HepG2 (cell line): ENCODE measurements around the gene HEATR5B.

Experiments used
- CHD2 ChIP-seq: IDR thresholded peaks from 2 replicates; pipeline ENCODE4 v1.6.1; 2011; ENCODE audit warnings: low read depth, low read length, improper control_type of control experiment
- CREB1 ChIP-seq, 2 experiments: fragments of 450-650 bp in 1 of 2; IDR thresholded peaks; 2 replicates each; pipeline ENCODE4 v1.6.1; 2016 to 2017; ENCODE audit warnings: control low read depth in 1 of 2, mild to moderate bottlenecking in 1 of 2, missing compliant biosample characterization in 1 of 2, missing genetic modification characterization in 1 of 2
- HDAC2 ChIP-seq: sonication (generic); formaldehyde crosslinking; IDR thresholded peaks from 2 replicates; pipeline ENCODE4 v1.4.0; 2020; ENCODE audit warnings: missing genetic modification reagents
- HNRNPK ChIP-seq: fragments of 200-400 bp; formaldehyde crosslinking; IDR thresholded peaks from 2 replicates; pipeline ENCODE4 v1.6.1; 2018; ENCODE audit warnings: low read length, low read depth, moderate library complexity, mild to moderate bottlenecking; ENCODE audit not compliant: poor library complexity, severe bottlenecking
- MAFG ChIP-seq: sonication (generic); formaldehyde crosslinking; IDR thresholded peaks from 2 replicates; pipeline ENCODE4 v1.5.1; 2020; ENCODE audit warnings: mild to moderate bottlenecking, missing genetic modification reagents
- MYNN ChIP-seq: sonication (generic); formaldehyde crosslinking; IDR thresholded peaks from 2 replicates; pipeline ENCODE4 v1.4.0; 2020; ENCODE audit warnings: mild to moderate bottlenecking, low read depth, missing genetic modification reagents
- SRSF9 ChIP-seq: fragments of 200-400 bp; formaldehyde crosslinking; IDR thresholded peaks from 2 replicates; pipeline ENCODE4 v1.6.1; 2018; ENCODE audit warnings: borderline replicate concordance, mild to moderate bottlenecking, low read depth, low read length; ENCODE audit not compliant: insufficient read depth, poor library complexity, severe bottlenecking
- TEAD2 ChIP-seq: sonication (generic); formaldehyde crosslinking; IDR thresholded peaks from 2 replicates; pipeline ENCODE4 v1.9.0; 2021; ENCODE audit warnings: missing genetic modification reagents
- ZKSCAN1 ChIP-seq: fragments of 150-350 bp; IDR thresholded peaks from 2 replicates; pipeline ENCODE4 v1.6.1; 2014; ENCODE audit warnings: low read length
- ZNF274 ChIP-seq: sonication (generic); formaldehyde crosslinking; IDR thresholded peaks from 2 replicates; pipeline ENCODE4 v1.5.1; 2020; ENCODE audit warnings: mild to moderate bottlenecking, missing genetic modification reagents
- ZNF354B ChIP-seq: sonication (generic); formaldehyde crosslinking; IDR thresholded peaks from 2 replicates; pipeline ENCODE4 v1.8.0; 2022; ENCODE audit warnings: mild to moderate bottlenecking, missing genetic modification reagents
- ZNF775 ChIP-seq: sonication (generic); formaldehyde crosslinking; IDR thresholded peaks from 2 replicates; pipeline ENCODE4 v1.4.0; 2020; ENCODE audit warnings: missing genetic modification reagents, mild to moderate bottlenecking, moderate library complexity, borderline replicate concordance

GRCh38 chr2:36993841-36994620 is 90.1 kb downstream of the HEATR5B start:
- TF ChIP-seq ZNF274 (CRISPR knock-in tag) (no peak), ZNF354B (CRISPR knock-in tag) (no peak), SRSF9 (no peak), MAFG (CRISPR knock-in tag) (no peak), ZKSCAN1 (no peak), CHD2 (no peak), MYNN (CRISPR knock-in tag) (no peak), ZNF775 (CRISPR knock-in tag) (no peak), TEAD2 (CRISPR knock-in tag) (no peak), HNRNPK (no peak), CREB1 (IDR thresholded peaks at IDR 0.05) (no peak), CREB1 (CRISPR knock-in tag; IDR thresholded peaks at IDR 0.05) (no peak), HDAC2 (CRISPR knock-in tag) (no peak)
